A375 (cell line): Measurements from ENCODE around the gene PRIM1. TPM values are rescaled to one million over a fixed set of nuclear protein-coding genes. Genes with fewer than 3 reads are reported as not detected.

Experiments used
- total RNA-seq: library from RNA; depleted of rRNA; stranded (reverse); fragments of >200 nt; shearing (Covaris generic); gene quantifications from 2 replicates; pipeline ENCODE4 v1.2.3, GENCODE V29; 2014; rRNA removed

The PRIM1 gene
- 38.0 and 38.7 TPM in 2 replicates for total RNA-seq

GRCh38 chr12:56751712-56752598, at the start of gene PRIM1:
TSS of gene PRIM1 (minus strand) at chr12:56752323. CDS start at chr12:56752298, 25 bp downstream.

DNA sequence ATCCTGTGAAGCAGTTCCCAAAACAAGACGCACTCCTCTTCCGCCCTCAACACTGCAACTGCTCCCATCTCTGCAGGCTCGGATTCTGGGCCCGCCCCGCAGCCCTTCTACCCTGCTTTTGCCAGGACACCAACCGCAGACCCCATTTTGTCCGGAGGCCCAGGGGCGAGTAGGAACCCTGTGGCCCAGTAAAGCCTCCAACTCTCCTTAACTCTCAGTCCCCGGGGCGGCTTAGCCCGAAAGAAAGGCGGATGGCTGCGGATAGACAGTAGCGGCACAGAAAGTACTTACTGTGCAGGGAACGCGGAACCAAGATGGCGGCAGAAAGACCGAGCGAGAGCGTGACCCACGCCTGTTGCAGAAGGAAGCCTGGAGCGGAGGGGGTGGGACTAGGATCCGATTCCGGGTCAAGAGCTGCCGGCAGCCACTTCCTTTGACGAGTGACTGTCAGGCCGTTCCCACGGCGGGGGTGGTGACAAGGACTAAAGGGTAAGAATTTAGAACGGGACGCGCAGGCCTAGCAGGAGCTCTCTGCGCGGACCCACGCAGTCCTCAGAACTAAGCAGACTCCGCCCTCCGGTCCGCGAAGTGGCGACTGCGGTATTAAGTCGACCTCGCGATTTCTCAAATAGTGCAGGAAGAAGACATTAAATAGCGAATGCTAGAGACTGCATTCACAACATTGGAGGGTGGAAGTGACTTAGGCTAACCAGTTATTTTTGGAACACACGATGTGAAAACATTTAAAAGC, 27.0 kb downstream of the PRIM1 start, which contains the start of gene NACA:
TSS of gene NACA (minus strand) at position 328 of the 751 bp plus-strand sequence. CDS start 778 bp downstream, outside the sequence.

DNA sequence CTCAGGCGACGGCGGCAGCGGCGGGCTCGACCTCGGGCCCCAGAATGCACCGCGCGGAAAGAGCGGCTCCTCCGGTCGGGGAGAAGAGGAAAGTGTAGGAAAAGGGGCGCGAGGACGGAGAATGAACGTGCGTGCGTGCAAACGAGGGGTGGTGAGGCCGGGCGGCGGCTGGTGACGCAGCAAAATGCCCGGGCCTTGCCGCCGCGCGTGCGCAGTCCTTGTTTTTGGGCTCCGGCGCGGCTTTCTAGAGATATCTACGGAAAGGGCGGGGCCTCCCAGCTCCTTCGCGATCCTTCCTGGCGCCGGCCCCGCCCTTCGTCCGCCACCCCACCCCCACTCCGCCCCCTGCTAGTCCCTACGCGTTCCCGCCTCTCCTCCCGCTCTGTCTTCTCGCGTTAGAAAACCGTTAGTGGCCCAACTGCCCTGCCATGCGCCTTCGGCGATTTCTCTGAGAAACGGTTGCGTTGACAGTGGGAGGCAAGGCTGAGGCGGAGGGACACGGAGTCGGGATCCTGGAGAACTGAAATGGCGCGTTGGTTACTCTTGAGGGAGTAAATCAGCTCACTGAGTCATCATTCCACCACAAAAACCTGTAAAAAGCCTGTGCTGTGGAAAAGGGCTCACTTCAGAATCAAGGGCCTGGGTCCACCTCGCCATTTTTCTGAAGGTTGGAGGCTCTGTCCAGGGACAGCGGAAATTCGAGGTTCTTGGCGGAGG, 63.8 kb downstream of the PRIM1 start, which contains the start of gene PTGES3:
TSS of gene PTGES3 (minus strand) at position 156 of the 717 bp plus-strand sequence. CDS start 285 bp downstream, outside the sequence.

Other genes with a start within 250 kb of the PRIM1 start
- gene RBMS2, start 230.5 kb downstream of the PRIM1 start, total RNA-seq: 11.8 and 13.2 TPM in 2 replicates
- 30.3 and 32.1 TPM in 2 replicates for gene BAZ2A, start 122.0 kb downstream of the PRIM1 start, total RNA-seq
- gene ATP5F1B, start 106.3 kb downstream of the PRIM1 start, total RNA-seq: 608 and 615 TPM in 2 replicates
- 77.9 and 87.6 TPM in 2 replicates for gene PTGES3, start 64.0 kb downstream of the PRIM1 start, total RNA-seq
- 2,087 and 2,258 TPM in 2 replicates for gene NACA, start 27.0 kb downstream of the PRIM1 start, total RNA-seq
- 0.34 TPM in 1 of 2 replicates, not detected in the other for gene HSD17B6, start 11.0 kb upstream of the PRIM1 start, total RNA-seq
- not detected in 2 replicates for gene SDR9C7, start 182.1 kb upstream of the PRIM1 start, total RNA-seq
- gene RDH16, start 205.3 kb upstream of the PRIM1 start, total RNA-seq: 0.08 and 0.42 TPM in 2 replicates